SK-N-SH treated with all-trans-retinoic acid at 6 μM for 48 hours (cell line): Measurements from ENCODE around the gene HCK.

ENCODE experiments used
- ATAC-seq: fragments of 200-7000 bp; cut with Tn5 transposase; 3 replicates; pipeline ENCODE4 v1.9.1; 2020; ENCODE audit warnings: mild to moderate bottlenecking, moderate library complexity
- ARNTL ChIP-seq: fragments of 450-650 bp; formaldehyde crosslinking; IDR thresholded peaks from 2 replicates; pipeline ENCODE4 v1.5.0; 2020; ENCODE audit warnings: low read depth, mild to moderate bottlenecking, moderate library complexity, borderline replicate concordance
- BACH2 ChIP-seq: fragments of 250-450 bp; sonication (Bioruptor Pico); IDR thresholded peaks from 2 replicates; pipeline ENCODE4 v1.9.0; 2021; ENCODE audit warnings: mild to moderate bottlenecking, borderline replicate concordance
- CSDC2 ChIP-seq: fragments of 250-450 bp; sonication (Bioruptor Pico); IDR thresholded peaks from 2 replicates; pipeline ENCODE4 v1.5.0; 2020; ENCODE audit warnings: mild to moderate bottlenecking, moderate library complexity
- CSRNP3 ChIP-seq: fragments of 250-450 bp; sonication (Bioruptor Pico); IDR thresholded peaks from 2 replicates; pipeline ENCODE4 v1.5.1; 2021; ENCODE audit warnings: mild to moderate bottlenecking, moderate library complexity
- ESRRG ChIP-seq: fragments of 250-450 bp; sonication (Bioruptor Pico); IDR thresholded peaks from 2 replicates; pipeline ENCODE4 v1.6.1; 2021; ENCODE audit warnings: mild to moderate bottlenecking
- GLIS3 ChIP-seq: fragments of 250-450 bp; sonication (Bioruptor Pico); IDR thresholded peaks from 2 replicates; pipeline ENCODE4 v1.5.0; 2020; ENCODE audit warnings: mild to moderate bottlenecking, moderate library complexity
- ISL1 ChIP-seq: fragments of 250-450 bp; sonication (Bioruptor Pico); IDR thresholded peaks from 2 replicates; pipeline ENCODE4 v2.1.2; 2022; ENCODE audit warnings: mild to moderate bottlenecking, moderate library complexity
- OSR1 ChIP-seq: fragments of 250-450 bp; sonication (Bioruptor Pico); IDR thresholded peaks from 2 replicates; pipeline ENCODE4 v1.8.0; 2022; ENCODE audit warnings: moderate library complexity, mild to moderate bottlenecking, inconsistent platforms
- PATZ1 ChIP-seq: fragments of 250-450 bp; sonication (Bioruptor Pico); IDR thresholded peaks from 2 replicates; pipeline ENCODE4 v1.8.0; 2020; ENCODE audit warnings: mild to moderate bottlenecking, moderate library complexity, borderline replicate concordance
- PPARA ChIP-seq: fragments of 250-450 bp; sonication (Bioruptor Pico); IDR thresholded peaks from 2 replicates; pipeline ENCODE4 v1.5.0; 2020; ENCODE audit warnings: mild to moderate bottlenecking, borderline replicate concordance
- RARB ChIP-seq: fragments of 250-450 bp; sonication (Bioruptor Pico); IDR thresholded peaks from 2 replicates; pipeline ENCODE4 v1.8.0; 2021; ENCODE audit warnings: mild to moderate bottlenecking, moderate library complexity
- TCF4 ChIP-seq: fragments of 250-450 bp; sonication (Bioruptor Pico); IDR thresholded peaks from 2 replicates; pipeline ENCODE4 v1.8.0; 2021; ENCODE audit warnings: mild to moderate bottlenecking, moderate library complexity, borderline replicate concordance
- TOX ChIP-seq: fragments of 250-450 bp; sonication (Bioruptor Pico); IDR thresholded peaks from 2 replicates; pipeline ENCODE4 v1.8.0; 2021; ENCODE audit warnings: mild to moderate bottlenecking, moderate library complexity, borderline replicate concordance
- TSHZ2 ChIP-seq: fragments of 250-450 bp; sonication (Bioruptor Pico); IDR thresholded peaks from 2 replicates; pipeline ENCODE4 v1.5.0; 2020; ENCODE audit warnings: mild to moderate bottlenecking, moderate library complexity
- ZC3H10 ChIP-seq: fragments of 250-450 bp; sonication (Bioruptor Pico); IDR thresholded peaks from 2 replicates; pipeline ENCODE4 v1.5.1; 2021; ENCODE audit warnings: mild to moderate bottlenecking, moderate library complexity
- ZNF565 ChIP-seq: fragments of 450-650 bp; formaldehyde crosslinking; conservative IDR thresholded peaks from 2 replicates; pipeline ENCODE4 v1.5.0; 2020; ENCODE audit warnings: low read depth, mild to moderate bottlenecking, moderate library complexity
- ZNF70 ChIP-seq: fragments of 450-650 bp; formaldehyde crosslinking; IDR thresholded peaks from 2 replicates; pipeline ENCODE4 v1.5.0; 2020; ENCODE audit warnings: mild to moderate bottlenecking, moderate library complexity
- ZNF8 ChIP-seq: fragments of 450-650 bp; formaldehyde crosslinking; IDR thresholded peaks from 2 replicates; pipeline ENCODE4 v1.5.0; 2020; ENCODE audit warnings: mild to moderate bottlenecking, moderate library complexity
- TF ChIP-seq, protein P1 (sequence below): fragments of 250-450 bp; sonication (Bioruptor Pico); IDR thresholded peaks from 2 replicates; pipeline ENCODE4 v1.5.1; 2020; ENCODE audit warnings: low read depth, mild to moderate bottlenecking, moderate library complexity
- TF ChIP-seq, protein P2 (sequence below): fragments of 250-450 bp; sonication (Bioruptor Pico); IDR thresholded peaks from 2 replicates; pipeline ENCODE4 v1.8.0; 2021; ENCODE audit warnings: low read depth, mild to moderate bottlenecking, moderate library complexity, borderline replicate concordance

Gene HCK

GRCh38 chr20:32111753-32112152 lies 59.7 kb downstream of the HCK start (continued):
- no peak for TF ChIP-seq BACH2
- TF ChIP-seq PATZ1 (CRISPR knock-in tag) = no peak
- no peak for TF ChIP-seq PPARA (CRISPR knock-in tag)
- no peak for TF ChIP-seq ZNF70 (CRISPR knock-in tag)
- TF ChIP-seq CSRNP3 (CRISPR knock-in tag) = no peak
- no peak for TF ChIP-seq TOX

GRCh38 chr20:32112841-32113240 lies 60.8 kb downstream of the HCK start:
- ATAC-seq = no peak
- no peak for TF ChIP-seq ZC3H10 (CRISPR knock-in tag)
- TF ChIP-seq, protein P1, sequence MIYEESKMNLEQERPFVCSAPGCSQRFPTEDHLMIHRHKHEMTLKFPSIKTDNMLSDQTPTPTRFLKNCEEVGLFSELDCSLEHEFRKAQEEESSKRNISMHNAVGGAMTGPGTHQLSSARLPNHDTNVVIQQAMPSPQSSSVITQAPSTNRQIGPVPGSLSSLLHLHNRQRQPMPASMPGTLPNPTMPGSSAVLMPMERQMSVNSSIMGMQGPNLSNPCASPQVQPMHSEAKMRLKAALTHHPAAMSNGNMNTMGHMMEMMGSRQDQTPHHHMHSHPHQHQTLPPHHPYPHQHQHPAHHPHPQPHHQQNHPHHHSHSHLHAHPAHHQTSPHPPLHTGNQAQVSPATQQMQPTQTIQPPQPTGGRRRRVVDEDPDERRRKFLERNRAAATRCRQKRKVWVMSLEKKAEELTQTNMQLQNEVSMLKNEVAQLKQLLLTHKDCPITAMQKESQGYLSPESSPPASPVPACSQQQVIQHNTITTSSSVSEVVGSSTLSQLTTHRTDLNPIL (CRISPR knock-in tag) = no peak
- no peak for TF ChIP-seq BACH2
- TF ChIP-seq ZNF70 (CRISPR knock-in tag) = no peak
- TF ChIP-seq, protein P2, sequence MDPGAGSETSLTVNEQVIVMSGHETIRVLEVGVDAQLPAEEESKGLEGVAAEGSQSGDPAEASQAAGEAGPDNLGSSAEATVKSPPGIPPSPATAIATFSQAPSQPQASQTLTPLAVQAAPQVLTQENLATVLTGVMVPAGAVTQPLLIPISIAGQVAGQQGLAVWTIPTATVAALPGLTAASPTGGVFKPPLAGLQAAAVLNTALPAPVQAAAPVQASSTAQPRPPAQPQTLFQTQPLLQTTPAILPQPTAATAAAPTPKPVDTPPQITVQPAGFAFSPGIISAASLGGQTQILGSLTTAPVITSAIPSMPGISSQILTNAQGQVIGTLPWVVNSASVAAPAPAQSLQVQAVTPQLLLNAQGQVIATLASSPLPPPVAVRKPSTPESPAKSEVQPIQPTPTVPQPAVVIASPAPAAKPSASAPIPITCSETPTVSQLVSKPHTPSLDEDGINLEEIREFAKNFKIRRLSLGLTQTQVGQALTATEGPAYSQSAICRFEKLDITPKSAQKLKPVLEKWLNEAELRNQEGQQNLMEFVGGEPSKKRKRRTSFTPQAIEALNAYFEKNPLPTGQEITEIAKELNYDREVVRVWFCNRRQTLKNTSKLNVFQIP = no peak
- TF ChIP-seq GLIS3 = no peak
- no peak for TF ChIP-seq CSRNP3 (CRISPR knock-in tag)
- no peak for TF ChIP-seq ESRRG (CRISPR knock-in tag)
- no peak for TF ChIP-seq CSDC2 (CRISPR knock-in tag)
- TF ChIP-seq OSR1 = no peak
- no peak for TF ChIP-seq TCF4 (CRISPR knock-in tag)
- no peak for TF ChIP-seq ZNF8
- TF ChIP-seq ZNF565 (CRISPR knock-in tag) = no peak
- no peak for TF ChIP-seq TSHZ2 (CRISPR knock-in tag)
- no peak for TF ChIP-seq RARB (CRISPR knock-in tag)
- no peak for TF ChIP-seq ISL1 (CRISPR knock-in tag)
- TF ChIP-seq ARNTL (CRISPR knock-in tag) = no peak

DNA sequence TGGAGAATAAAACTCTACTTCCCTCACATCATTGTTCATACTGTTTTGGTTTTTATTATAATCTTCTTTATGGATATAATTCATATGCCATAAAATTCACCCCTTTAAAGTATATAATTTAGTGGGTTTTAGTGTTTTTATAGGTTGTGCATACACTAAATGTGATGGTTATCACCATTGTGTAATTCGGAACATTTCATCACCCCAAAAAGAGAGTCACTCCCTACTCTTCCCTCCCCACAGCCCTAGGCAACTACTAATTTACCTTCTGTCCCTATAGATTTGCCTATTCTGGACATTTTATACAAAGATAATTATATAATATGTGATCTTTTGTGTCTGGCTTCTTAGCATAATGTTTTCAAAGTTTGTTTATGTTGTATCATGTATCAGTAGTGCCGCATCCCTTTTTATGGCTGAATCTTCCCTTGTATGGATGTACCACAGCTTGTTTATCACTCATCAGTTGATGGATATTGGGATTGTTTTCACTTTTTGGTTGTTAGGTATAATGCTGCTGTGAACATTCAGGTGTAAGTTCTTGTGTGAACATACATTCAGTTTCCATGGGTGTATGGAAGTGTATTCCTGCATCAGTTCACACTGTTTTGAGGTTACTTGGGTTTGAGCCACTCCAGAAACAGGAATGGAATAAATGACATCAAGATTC lies 61.7 kb downstream of the HCK start:
- no peak for ATAC-seq
- TF ChIP-seq ZNF8 (peak; percentile 51; the same call in 1 of the 2 replicates), CSRNP3 (CRISPR knock-in tag) (no peak)
